HG03565 (cell line): ENCODE results near the gene TTLL8.
"Not testable (repeated sequence)": the region's sequence is repeated elsewhere in the genome, so short reads cannot be mapped to it uniquely, and the experiment has no call there.

Experiments used
- ATAC-seq: cut with Tn5 transposase; IDR thresholded peaks from one replicate; pipeline ENCODE4 v1.9.1; 2021; ENCODE audit warnings: mild to moderate bottlenecking, moderate library complexity; ENCODE audit not compliant: unreplicated experiment

Gene TTLL8

GRCh38 chr22:50058061-50058905 lies at the start of gene TTLL8:
Gene TTLL8, minus strand, starts transcription at chr22:50058298.
- ATAC-seq: no peak

GRCh38 chr22:50107529-50107928 lies 49.4 kb upstream of the TTLL8 start:
- ATAC-seq: no peak

GRCh38 chr22:50105208-50106100 lies 47.4 kb upstream of the TTLL8 start:
- no peak for ATAC-seq

- ATAC-seq: no peak
These were observed 46.0 kb upstream of the TTLL8 start for GRCh38 chr22:50104141-50104544.

- ATAC-seq: no peak
These were observed 44.8 kb upstream of the TTLL8 start for GRCh38 chr22:50102946-50103345.

GRCh38 chr22:50101870-50102565 lies 43.9 kb upstream of the TTLL8 start:
- ATAC-seq: no peak

- no peak for ATAC-seq
These were observed 40.0 kb upstream of the TTLL8 start for GRCh38 chr22:50098052-50098451.

- ATAC-seq: no peak
These were observed 34.2 kb upstream of the TTLL8 start for GRCh38 chr22:50092342-50092741.

GRCh38 chr22:50091092-50091768 lies 33.1 kb upstream of the TTLL8 start:
- no peak for ATAC-seq

- ATAC-seq: no peak
These were observed 32.3 kb upstream of the TTLL8 start for GRCh38 chr22:50090412-50090714.

- ATAC-seq: no peak
These were observed 31.7 kb upstream of the TTLL8 start, which contains the start of gene MOV10L1 for GRCh38 chr22:50089682-50090411. Gene MOV10L1, plus strand, starts transcription at chr22:50090006. Its CDS starts 83 bp downstream, at chr22:50090089.

- ATAC-seq: no peak
These were observed 31.1 kb upstream of the TTLL8 start for GRCh38 chr22:50089231-50089630.

GRCh38 chr22:50088096-50088495 lies 30.0 kb upstream of the TTLL8 start:
- no peak for ATAC-seq

GRCh38 chr22:50087646-50088045 lies 29.5 kb upstream of the TTLL8 start:
- ATAC-seq: no peak

- ATAC-seq: not testable (repeated sequence)
These were observed 28.9 kb upstream of the TTLL8 start for GRCh38 chr22:50086975-50087374.

- no peak for ATAC-seq
These were observed 28.4 kb upstream of the TTLL8 start for GRCh38 chr22:50086526-50086925.

GRCh38 chr22:50085211-50085972 lies 27.3 kb upstream of the TTLL8 start, which contains the start of gene MLC1:
Gene MLC1, minus strand, starts transcription at chr22:50085426. Its CDS starts 524 bp downstream, at chr22:50084902.
- ATAC-seq: no peak

GRCh38 chr22:50084614-50085021 lies 26.5 kb upstream of the TTLL8 start:
- no peak for ATAC-seq

- ATAC-seq: no peak
These were observed 26.0 kb upstream of the TTLL8 start for GRCh38 chr22:50084080-50084477.
